ENCODE data around the gene TBC1D1.

Gene TBC1D1

DNA sequence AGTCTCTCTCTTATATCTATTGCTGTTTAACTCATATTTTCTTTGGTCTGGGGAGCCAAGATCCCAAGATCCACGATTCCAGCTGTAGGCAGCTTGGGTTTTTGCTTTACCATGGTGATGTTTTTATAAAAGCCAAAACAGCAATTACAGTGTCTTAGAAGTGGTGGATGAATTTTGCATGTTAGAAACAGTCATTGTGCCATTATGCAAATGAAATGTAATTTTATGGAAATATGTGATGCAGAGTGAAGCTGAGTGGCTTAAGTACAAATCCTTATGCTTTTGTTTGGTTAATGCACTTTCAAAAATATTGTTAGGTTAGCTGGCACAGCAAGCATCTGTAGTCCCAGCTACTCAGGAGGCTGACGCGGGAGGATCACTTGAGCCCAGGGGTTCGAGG lies 36.5 kb downstream of the TBC1D1 start:
- Histone ChIP-seq H3K4me3 (ENCODE audit: low read depth, low read length) (no peak overlapping the region), H3K4me2 (ENCODE audit: low read length) (no peak overlapping the region), H2AFZ (no peak overlapping the region), H3K27ac (no peak overlapping the region), H3K79me2 (no peaks in the 10 kb centered on the region), H3K9ac (no peak overlapping the region), H3K4me1 (no peaks in the 10 kb centered on the region), H3K9me3 (ENCODE audit: control insufficient read depth, low read length) (no peaks in the 10 kb centered on the region), H3K36me3 (ENCODE audit: control insufficient read depth, insufficient read depth, low read length) (no peaks in the 10 kb centered on the region), H3K27me3 (ENCODE audit: control insufficient read depth, insufficient read depth, low read length) (no peaks in the 10 kb centered on the region)
- TF ChIP-seq, protein P1, sequence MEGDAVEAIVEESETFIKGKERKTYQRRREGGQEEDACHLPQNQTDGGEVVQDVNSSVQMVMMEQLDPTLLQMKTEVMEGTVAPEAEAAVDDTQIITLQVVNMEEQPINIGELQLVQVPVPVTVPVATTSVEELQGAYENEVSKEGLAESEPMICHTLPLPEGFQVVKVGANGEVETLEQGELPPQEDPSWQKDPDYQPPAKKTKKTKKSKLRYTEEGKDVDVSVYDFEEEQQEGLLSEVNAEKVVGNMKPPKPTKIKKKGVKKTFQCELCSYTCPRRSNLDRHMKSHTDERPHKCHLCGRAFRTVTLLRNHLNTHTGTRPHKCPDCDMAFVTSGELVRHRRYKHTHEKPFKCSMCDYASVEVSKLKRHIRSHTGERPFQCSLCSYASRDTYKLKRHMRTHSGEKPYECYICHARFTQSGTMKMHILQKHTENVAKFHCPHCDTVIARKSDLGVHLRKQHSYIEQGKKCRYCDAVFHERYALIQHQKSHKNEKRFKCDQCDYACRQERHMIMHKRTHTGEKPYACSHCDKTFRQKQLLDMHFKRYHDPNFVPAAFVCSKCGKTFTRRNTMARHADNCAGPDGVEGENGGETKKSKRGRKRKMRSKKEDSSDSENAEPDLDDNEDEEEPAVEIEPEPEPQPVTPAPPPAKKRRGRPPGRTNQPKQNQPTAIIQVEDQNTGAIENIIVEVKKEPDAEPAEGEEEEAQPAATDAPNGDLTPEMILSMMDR (IDR thresholded peaks at IDR 0.05) = no peak

DNA sequence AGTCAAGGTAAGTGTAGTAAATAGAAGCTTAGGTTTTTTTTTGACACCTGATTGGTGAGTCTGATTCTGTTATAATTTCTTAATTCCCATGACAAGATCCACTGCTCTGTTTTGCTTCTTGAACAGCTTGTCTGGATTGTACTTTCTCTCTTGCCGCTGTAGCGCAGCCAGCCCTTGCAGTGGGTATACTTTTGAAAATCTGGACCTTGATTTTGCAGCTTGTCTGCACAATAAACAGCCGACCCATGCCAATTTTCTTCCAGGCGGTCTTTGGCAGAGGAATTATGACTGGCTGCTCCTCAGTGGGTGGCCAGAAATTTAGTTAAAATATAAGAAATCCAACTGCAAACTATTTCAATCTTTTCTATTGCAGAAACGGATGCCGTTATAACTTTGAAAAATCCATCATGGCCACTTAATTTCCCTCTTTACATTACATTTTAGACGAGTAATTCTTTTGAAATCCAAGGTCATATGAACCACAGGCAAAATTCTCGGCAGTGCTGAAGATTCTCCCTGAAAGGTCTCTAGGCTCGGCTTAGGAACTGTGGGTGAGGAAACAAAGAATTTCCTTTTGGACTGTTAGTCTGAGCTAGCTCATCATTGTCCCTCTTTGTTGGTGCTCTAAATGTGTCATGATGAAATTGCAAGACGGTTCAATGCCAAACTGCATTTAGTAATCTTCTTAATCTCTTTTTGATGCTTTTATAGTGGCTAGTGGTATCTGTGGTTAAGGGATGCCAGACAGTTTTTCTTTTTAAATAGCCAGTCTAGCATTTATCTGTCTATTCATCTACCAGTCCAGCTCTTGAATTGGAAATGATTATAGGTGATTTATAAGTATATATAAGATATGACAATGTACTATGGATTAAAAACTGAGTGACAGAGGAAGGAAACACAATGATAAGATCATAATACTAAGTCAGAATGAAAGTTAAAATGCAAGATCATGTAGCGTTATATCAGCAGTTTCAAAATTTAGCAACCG lies 37.8 kb downstream of the TBC1D1 start:
- TF ChIP-seq, protein P1 (IDR thresholded peaks at IDR 0.05) = no peak
- Histone ChIP-seq H3K9me3 (ENCODE audit: control insufficient read depth, low read length) (no peaks in the 10 kb centered on the region), H3K4me3 (ENCODE audit: low read depth, low read length) (no peak overlapping the region), H2AFZ (no peak overlapping the region), H3K79me2 (no peaks in the 10 kb centered on the region), H3K27ac (no peak overlapping the region), H3K4me1 (no peaks in the 10 kb centered on the region), H3K36me3 (ENCODE audit: control insufficient read depth, insufficient read depth, low read length) (no peaks in the 10 kb centered on the region), H3K27me3 (ENCODE audit: control insufficient read depth, insufficient read depth, low read length) (no peaks in the 10 kb centered on the region), H3K9ac (no peak overlapping the region), H3K4me2 (ENCODE audit: low read length) (no peak overlapping the region)

DNA sequence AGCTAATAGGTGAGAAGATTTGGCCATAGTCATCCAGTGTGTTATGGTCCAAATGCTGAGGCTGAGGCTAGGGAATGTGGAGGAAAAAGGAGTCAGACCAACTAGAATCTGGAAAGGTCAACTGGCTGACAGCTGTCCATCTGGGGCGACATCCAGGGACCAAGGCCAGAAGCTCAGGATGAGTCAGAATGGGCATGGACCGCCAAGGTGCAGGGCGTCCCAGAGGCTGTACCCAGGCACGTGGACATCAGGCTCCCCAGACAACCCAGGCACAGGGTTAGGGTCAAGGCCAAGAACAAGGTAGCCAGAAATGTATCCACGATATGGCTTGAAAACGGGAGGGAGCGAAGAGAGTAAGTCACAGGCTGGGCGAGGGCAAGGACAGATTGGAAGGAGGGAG lies 43.2 kb downstream of the TBC1D1 start:
- H3K36me3 ChIP-seq (ENCODE audit: control insufficient read depth, insufficient read depth, low read length) = no peaks in the 10 kb centered on the region
- H2AFZ ChIP-seq = no peak overlapping the region
- H3K4me1 ChIP-seq = no peaks in the 10 kb centered on the region
- H3K9me3 ChIP-seq (ENCODE audit: control insufficient read depth, low read length) = no peaks in the 10 kb centered on the region
- H3K79me2 ChIP-seq = no peaks in the 10 kb centered on the region
- TF ChIP-seq, protein P1 (IDR thresholded peaks at IDR 0.05) = no peak
- no peaks in the 10 kb centered on the region for H3K27me3 ChIP-seq (ENCODE audit: control insufficient read depth, insufficient read depth, low read length)
- no peak overlapping the region for H3K9ac ChIP-seq
- no peak overlapping the region for H3K4me3 ChIP-seq (ENCODE audit: low read depth, low read length)
- no peak overlapping the region for H3K4me2 ChIP-seq (ENCODE audit: low read length)
- no peak overlapping the region for H3K27ac ChIP-seq

DNA sequence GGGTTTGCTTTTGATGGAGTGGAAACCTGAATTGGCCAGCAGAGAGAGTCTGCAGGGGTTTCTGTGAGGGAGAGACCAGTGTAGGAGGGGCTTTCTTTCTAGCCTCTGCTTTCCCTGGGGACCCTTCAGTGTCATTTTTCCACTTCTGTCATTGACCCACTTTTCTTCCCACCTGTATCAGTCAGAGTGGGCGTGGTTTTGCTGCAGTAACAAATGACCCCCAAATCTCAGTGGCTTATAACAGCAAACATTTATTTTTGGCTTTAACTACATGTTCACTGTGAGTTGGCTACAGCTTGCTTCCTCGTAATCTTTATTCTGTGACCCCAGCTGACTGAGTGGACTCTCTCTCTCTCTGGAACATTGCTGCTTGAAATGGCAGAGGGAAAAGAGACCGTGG lies 43.7 kb downstream of the TBC1D1 start:
- Histone ChIP-seq H3K4me1 (no peaks in the 10 kb centered on the region), H3K9me3 (ENCODE audit: control insufficient read depth, low read length) (no peaks in the 10 kb centered on the region), H3K27ac (no peak overlapping the region), H3K9ac (no peak overlapping the region), H2AFZ (no peak overlapping the region), H3K4me3 (ENCODE audit: low read depth, low read length) (no peak overlapping the region), H3K4me2 (ENCODE audit: low read length) (no peak overlapping the region), H3K27me3 (ENCODE audit: control insufficient read depth, insufficient read depth, low read length) (no peaks in the 10 kb centered on the region), H3K36me3 (ENCODE audit: control insufficient read depth, insufficient read depth, low read length) (no peaks in the 10 kb centered on the region), H3K79me2 (no peaks in the 10 kb centered on the region)
- TF ChIP-seq, protein P1 (IDR thresholded peaks at IDR 0.05) = no peak

All from parathyroid adenoma (tissue), 2 donors.